ENCODE results near the gene GPR15LG.

DNA sequence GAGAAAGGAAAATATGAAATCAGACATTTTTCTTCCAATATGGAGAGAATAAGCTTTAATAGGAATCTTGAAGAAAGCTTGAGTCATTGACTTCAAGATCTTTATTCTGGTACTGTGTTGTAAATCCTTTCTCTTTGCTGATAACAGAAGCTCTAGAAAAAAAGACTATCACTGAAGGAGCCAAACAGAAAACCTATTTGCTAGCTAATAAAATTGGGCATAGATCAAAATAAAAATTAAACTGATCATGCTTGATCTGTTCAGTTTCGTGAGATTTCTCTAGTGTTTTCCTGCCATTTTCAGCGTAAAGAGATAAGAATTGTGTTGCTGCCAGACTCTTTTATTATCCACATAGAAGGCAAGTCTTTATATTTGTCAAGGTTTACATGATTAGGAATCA is 35.8 kb upstream of the GPR15LG start:
- TF ChIP-seq EGR1 (IDR thresholded peaks at IDR 0.05; ENCODE audit: borderline replicate concordance in 1 of 2, low read depth in 2 of 2, low read length in 2 of 2) (no peak), PML (IDR thresholded peaks at IDR 0.05; ENCODE audit: low read length) (no peak), EZH2 (IDR thresholded peaks at IDR 0.05; ENCODE audit: borderline replicate concordance, control insufficient read depth, low read depth, low read length) (no peak), ASH2L (IDR thresholded peaks at IDR 0.05; ENCODE audit: borderline replicate concordance, low read depth) (no peak), POLR2A (IDR thresholded peaks at IDR 0.05; ENCODE audit: low read depth, low read length) (no peak), GABPA (IDR thresholded peaks at IDR 0.05; ENCODE audit: low read depth) (no peak), CHD2 (IDR thresholded peaks at IDR 0.05; ENCODE audit: borderline replicate concordance, low read depth, low read length) (no peak), SUZ12 (IDR thresholded peaks at IDR 0.05; ENCODE audit: unreplicated experiment) (no peak), CREB1 (IDR thresholded peaks at IDR 0.05; ENCODE audit: low read depth) (no peak), TARDBP (IDR thresholded peaks at IDR 0.05; ENCODE audit: borderline replicate concordance) (no peak)
- TF ChIP-seq, protein P1, sequence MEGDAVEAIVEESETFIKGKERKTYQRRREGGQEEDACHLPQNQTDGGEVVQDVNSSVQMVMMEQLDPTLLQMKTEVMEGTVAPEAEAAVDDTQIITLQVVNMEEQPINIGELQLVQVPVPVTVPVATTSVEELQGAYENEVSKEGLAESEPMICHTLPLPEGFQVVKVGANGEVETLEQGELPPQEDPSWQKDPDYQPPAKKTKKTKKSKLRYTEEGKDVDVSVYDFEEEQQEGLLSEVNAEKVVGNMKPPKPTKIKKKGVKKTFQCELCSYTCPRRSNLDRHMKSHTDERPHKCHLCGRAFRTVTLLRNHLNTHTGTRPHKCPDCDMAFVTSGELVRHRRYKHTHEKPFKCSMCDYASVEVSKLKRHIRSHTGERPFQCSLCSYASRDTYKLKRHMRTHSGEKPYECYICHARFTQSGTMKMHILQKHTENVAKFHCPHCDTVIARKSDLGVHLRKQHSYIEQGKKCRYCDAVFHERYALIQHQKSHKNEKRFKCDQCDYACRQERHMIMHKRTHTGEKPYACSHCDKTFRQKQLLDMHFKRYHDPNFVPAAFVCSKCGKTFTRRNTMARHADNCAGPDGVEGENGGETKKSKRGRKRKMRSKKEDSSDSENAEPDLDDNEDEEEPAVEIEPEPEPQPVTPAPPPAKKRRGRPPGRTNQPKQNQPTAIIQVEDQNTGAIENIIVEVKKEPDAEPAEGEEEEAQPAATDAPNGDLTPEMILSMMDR (IDR thresholded peaks at IDR 0.05 in 2 of 3, conservative IDR thresholded peaks at IDR 0.05 in 1 of 3; ENCODE audit: control insufficient read depth in 2 of 3, extremely low read depth in 1 of 3, insufficient read depth in 1 of 3, low read depth in 3 of 3, low read length in 3 of 3), result no peak

Data from GM12878 (cell line).